Lower lobe of right lung (tissue), 2 donors: Measurements from ENCODE around the gene ACACA. TPM values are rescaled to one million over a fixed set of nuclear protein-coding genes. Genes with fewer than 3 reads are reported as not detected.

Source experiments
- ATAC-seq, 2 donors: fragments of 200-7000 bp; cut with Tn5 transposase; one replicate each; pipeline ENCODE4 v1.9.1; 2020 to 2022; ENCODE audit warnings: mild to moderate bottlenecking in 2 of 2, moderate library complexity in 2 of 2
- DNase-seq: peaks from one replicate; pipeline ENCODE4 v3.0.0-alpha.2; 2020
- H3K27ac ChIP-seq: fragments of 200-600 bp; one replicate; pipeline ENCODE4 v1.8.0; 2022
- H3K27me3 ChIP-seq: fragments of 200-600 bp; one replicate; pipeline ENCODE4 v1.8.0; 2022; ENCODE audit warnings: low read depth
- H3K36me3 ChIP-seq: fragments of 200-600 bp; one replicate; pipeline ENCODE4 v1.8.0; 2022; ENCODE audit warnings: mild to moderate bottlenecking
- H3K4me1 ChIP-seq: fragments of 200-600 bp; one replicate; pipeline ENCODE4 v1.8.0; 2022
- H3K4me3 ChIP-seq: fragments of 200-600 bp; one replicate; pipeline ENCODE4 v1.8.0; 2022; ENCODE audit warnings: mild to moderate bottlenecking
- H3K9me3 ChIP-seq: fragments of 200-600 bp; one replicate; pipeline ENCODE4 v1.8.0; 2022
- CTCF ChIP-seq: fragments of 200-600 bp; IDR thresholded peaks from one replicate; pipeline ENCODE4 v1.8.0; 2022; ENCODE audit warnings: antibody characterized with exemption, mild to moderate bottlenecking
- intact Hi-C: fragments of 100-400 bp; cut with DNase I; formaldehyde crosslinking; loops from one replicate; pipeline ENCODE4 v1.11.0; 2022
- total RNA-seq: library from RNA; stranded (reverse); fragmentation: NEBNext Ultra II Directional; extraction: Animal tissue kit (Norgen Biotek cat#: 25700); gene quantifications from one replicate; pipeline ENCODE4 v1.2.1, GENCODE V29; 2021
- donor health status: DM: no; HTN: yes; CAD: no; lungs with severe emphysema.

The ACACA gene
- total RNA-seq, 1 donor from 2014 or later = 132 TPM

GRCh38 chr17:37291351-37291750 lies 115.3 kb downstream of the ACACA start:
- H3K27me3 ChIP-seq = no peaks in the 10 kb centered on the region
- intact Hi-C loops = no loop called here
- no peaks in the 10 kb centered on the region for H3K9me3 ChIP-seq
- H3K4me3 ChIP-seq = no peak overlapping the region
- no peak for ATAC-seq
- H3K27ac ChIP-seq = no peak overlapping the region
- peaks cover 6% of the 10 kb centered on the region for H3K4me1 ChIP-seq
- DNase-seq = no peak
- no peak for TF ChIP-seq CTCF
- H3K36me3 ChIP-seq = no peaks in the 10 kb centered on the region

GRCh38 chr17:37286430-37286829 lies 120.2 kb downstream of the ACACA start:
- H3K9me3 ChIP-seq = no peaks in the 10 kb centered on the region
- peaks cover 3% of the 10 kb centered on the region for H3K36me3 ChIP-seq
- no peak for TF ChIP-seq CTCF
- H3K4me1 ChIP-seq = peaks cover 10% of the 10 kb centered on the region
- ATAC-seq = no peak
- DNase-seq = no peak
- intact Hi-C loops = no loop called here
- H3K27me3 ChIP-seq = no peaks in the 10 kb centered on the region
- H3K27ac ChIP-seq = no peak overlapping the region
- no peak overlapping the region for H3K4me3 ChIP-seq

DNA sequence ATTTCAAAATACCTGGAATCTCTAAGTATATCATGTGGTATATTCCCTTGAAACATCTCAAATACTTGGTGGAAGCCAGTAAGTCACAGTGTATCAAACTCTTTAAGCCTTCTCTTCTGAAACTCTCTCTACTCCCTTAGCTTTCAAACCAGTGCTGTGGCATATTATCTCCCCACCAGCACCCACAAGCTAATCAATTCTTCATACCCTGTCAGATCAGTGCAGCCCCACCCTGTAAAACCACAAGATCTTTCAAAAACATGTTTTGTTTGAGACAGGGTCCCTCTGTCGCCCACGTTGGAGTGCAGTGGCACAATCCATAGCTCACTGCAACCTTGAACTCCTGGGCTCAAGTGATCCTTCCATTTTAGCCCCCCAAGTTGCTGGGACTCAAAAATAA lies 122.4 kb downstream of the ACACA start:
- Histone ChIP-seq H3K27ac (no peak overlapping the region), H3K27me3 (no peaks in the 10 kb centered on the region), H3K4me1 (peaks cover 10% of the 10 kb centered on the region), H3K4me3 (no peak overlapping the region), H3K36me3 (peaks cover 7% of the 10 kb centered on the region), H3K9me3 (no peaks in the 10 kb centered on the region)
- no peak for TF ChIP-seq CTCF
- intact Hi-C loops = no loop called here
- no peak for ATAC-seq
- no peak for DNase-seq

- H3K36me3 ChIP-seq = peaks cover 7% of the 10 kb centered on the region
- H3K27me3 ChIP-seq = no peaks in the 10 kb centered on the region
- no peaks in the 10 kb centered on the region for H3K9me3 ChIP-seq
- no peak overlapping the region for H3K4me3 ChIP-seq
- peaks cover 10% of the 10 kb centered on the region for H3K4me1 ChIP-seq
- H3K27ac ChIP-seq = no peak overlapping the region
- no peak for TF ChIP-seq CTCF
- intact Hi-C loops = no loop called here
- peak in 1 of 2 donors; percentile 36 for ATAC-seq
- DNase-seq = no peak
These were observed 123.1 kb downstream of the ACACA start for GRCh38 chr17:37283414-37283961.

- no peak for ATAC-seq
- H3K4me1 ChIP-seq = peaks cover 10% of the 10 kb centered on the region
- no peak for TF ChIP-seq CTCF
These were observed 125.8 kb downstream of the ACACA start for GRCh38 chr17:37280841-37281240.

More at GRCh38 chr17:37280841-37281240, 125.8 kb downstream of the ACACA start:
- Histone ChIP-seq H3K27ac (no peak overlapping the region), H3K27me3 (no peaks in the 10 kb centered on the region), H3K36me3 (peaks cover 7% of the 10 kb centered on the region), H3K4me3 (no peak overlapping the region), H3K9me3 (no peaks in the 10 kb centered on the region)
- no peak for DNase-seq
- intact Hi-C loops = no loop called here
